ENCODE results near the gene PVR.

PVR gene

DNA sequence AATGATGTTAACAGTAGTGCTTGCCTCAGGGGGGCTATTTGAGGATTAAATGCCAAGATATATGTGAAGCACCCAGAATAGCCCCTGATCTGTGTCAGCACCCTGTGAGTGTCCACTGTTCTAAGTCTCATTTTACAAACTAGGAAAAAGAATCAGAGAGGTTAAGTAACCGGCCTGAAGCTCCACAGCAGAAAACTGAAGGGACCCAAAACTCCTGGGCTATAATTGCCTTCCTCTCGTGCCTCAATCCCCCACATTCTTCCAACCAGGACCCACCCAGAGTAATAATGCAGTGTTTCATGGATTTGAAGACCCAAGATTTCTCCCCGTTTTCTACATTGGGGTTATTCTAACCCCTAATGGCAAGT is 2.3 kb downstream of the PVR start:
- peaks cover 34% of the 10 kb centered on the region for H3K27me3 Mint-ChIP-seq

DNA sequence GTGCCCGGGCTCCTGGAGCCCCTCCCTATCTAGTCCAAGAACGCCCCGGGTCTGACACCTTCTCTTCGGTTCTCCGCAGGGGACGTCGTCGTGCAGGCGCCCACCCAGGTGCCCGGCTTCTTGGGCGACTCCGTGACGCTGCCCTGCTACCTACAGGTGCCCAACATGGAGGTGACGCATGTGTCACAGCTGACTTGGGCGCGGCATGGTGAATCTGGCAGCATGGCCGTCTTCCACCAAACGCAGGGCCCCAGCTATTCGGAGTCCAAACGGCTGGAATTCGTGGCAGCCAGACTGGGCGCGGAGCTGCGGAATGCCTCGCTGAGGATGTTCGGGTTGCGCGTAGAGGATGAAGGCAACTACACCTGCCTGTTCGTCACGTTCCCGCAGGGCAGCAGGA is 3.4 kb downstream of the PVR start:
- Mint-ChIP-seq H3K4me1 (peaks cover 3% of the 10 kb centered on the region), H3K27ac (no peak overlapping the region), H3K36me3 (no peaks in the 10 kb centered on the region), H3K9me3 (no peaks in the 10 kb centered on the region), H3K27me3 (peaks cover 22% of the 10 kb centered on the region), H3K4me3 (no peak overlapping the region)
- DNase-seq, result no peak
- CTCF ChIA-PET, result no interaction called here

More for the DNA sequence above, 2.3 kb downstream of the PVR start:
- Mint-ChIP-seq H3K36me3 (no peaks in the 10 kb centered on the region), H3K4me3 (no peak overlapping the region), H3K9me3 (no peaks in the 10 kb centered on the region), H3K4me1 (peaks cover 3% of the 10 kb centered on the region), H3K27ac (no peak overlapping the region)
- no peak for DNase-seq
- CTCF ChIA-PET, result no interaction called here

DNA sequence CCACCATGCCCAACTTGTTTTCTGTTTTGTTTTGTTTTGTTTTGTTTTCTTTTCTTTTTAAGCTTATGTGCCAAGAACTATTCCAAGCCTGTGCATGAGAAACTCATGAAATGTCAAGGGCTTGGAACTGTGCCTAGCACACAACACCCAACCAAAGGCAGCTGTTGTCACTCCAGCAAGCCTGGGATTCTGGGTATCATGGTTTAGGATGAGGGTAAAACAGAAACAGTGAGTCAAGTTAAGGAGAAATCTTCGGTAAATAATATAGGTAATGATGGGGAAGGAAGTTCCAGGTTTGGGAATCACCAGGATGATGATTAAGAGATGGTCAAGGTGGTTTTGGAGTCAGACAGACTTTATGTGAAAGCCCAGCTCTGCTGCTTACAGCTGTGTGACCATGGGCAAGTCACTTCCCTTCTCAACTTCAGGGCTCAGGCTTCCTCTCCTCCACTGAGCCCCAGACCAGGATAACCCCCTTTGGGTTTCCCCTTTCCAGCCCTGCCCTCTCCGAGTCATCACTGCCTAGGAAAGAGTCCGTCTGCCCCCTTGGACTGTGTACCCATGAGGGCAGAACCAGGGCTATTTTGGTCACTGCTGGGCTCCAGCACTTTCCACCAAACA is 5.0 kb downstream of the PVR start:
- Mint-ChIP-seq H3K36me3 (no peaks in the 10 kb centered on the region), H3K27me3 (peaks cover 10% of the 10 kb centered on the region), H3K4me3 (no peak overlapping the region), H3K9me3 (no peaks in the 10 kb centered on the region), H3K27ac (no peak overlapping the region), H3K4me1 (no peaks in the 10 kb centered on the region)
- DNase-seq, result no peak
- CTCF ChIA-PET, result interaction anchor here (0.8 to 1.4 kb wide), 3 partner anchors 8 to 78 kb away, joined by 3 to 10 read pairs (median 4); no protein-coding TSS in a partner anchor

DNA sequence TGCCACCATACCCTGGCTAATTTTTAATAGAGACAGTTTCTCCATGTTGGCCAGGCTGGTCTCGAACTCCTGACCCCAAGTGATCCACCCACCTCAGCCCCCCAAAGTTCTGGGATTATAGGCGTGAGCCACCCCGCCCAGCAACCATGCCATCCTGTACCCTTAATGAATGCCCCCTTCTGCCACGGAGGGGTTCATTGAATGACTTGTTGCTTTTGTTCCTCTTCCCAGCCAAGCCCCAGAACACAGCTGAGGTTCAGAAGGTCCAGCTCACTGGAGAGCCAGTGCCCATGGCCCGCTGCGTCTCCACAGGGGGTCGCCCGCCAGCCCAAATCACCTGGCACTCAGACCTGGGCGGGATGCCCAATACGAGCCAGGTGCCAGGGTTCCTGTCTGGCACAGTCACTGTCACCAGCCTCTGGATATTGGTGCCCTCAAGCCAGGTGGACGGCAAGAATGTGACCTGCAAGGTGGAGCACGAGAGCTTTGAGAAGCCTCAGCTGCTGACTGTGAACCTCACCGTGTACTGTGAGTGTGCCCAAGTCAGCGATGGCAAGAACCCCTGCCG is 6.0 kb downstream of the PVR start:
- CTCF ChIA-PET, result interaction anchor here (1.4 kb wide), 1 partner anchor 73 kb away, joined by 4 read pairs; no protein-coding TSS in a partner anchor
- Mint-ChIP-seq H3K4me3 (no peak overlapping the region), H3K36me3 (no peaks in the 10 kb centered on the region), H3K27ac (no peak overlapping the region), H3K27me3 (peaks cover 1% of the 10 kb centered on the region), H3K4me1 (peaks cover 5% of the 10 kb centered on the region), H3K9me3 (no peaks in the 10 kb centered on the region)
- no peak for DNase-seq

DNA sequence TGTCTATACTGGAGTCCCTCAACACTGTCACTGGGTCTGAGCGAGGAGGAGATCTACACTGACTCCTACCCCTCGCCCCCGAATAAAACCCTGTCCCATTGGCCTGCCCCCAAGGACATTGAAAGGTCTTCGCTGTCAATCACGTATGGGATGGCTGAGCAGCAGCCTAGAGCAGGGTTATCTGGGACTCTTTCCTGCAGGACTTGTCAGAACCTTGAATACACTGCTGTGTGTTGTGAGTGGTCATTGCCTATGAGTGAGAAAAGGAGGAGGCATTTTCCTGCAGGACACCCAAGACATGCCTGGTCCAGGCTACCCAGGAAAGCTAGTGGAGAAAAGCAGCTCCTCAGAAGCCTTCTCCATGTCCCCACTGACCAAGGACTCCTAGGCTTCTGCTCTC is 9.6 kb downstream of the PVR start:
- Mint-ChIP-seq H3K27me3 (no peaks in the 10 kb centered on the region), H3K4me1 (peaks cover 6% of the 10 kb centered on the region), H3K36me3 (peaks cover 3% of the 10 kb centered on the region), H3K4me3 (no peak overlapping the region), H3K27ac (no peak overlapping the region), H3K9me3 (no peaks in the 10 kb centered on the region)
- CTCF ChIA-PET, result interaction anchor here (0.6 to 2.3 kb wide), 4 partner anchors 10 to 118 kb away, joined by 3 to 13 read pairs (median 4); no protein-coding TSS in a partner anchor
- no peak for DNase-seq

DNA sequence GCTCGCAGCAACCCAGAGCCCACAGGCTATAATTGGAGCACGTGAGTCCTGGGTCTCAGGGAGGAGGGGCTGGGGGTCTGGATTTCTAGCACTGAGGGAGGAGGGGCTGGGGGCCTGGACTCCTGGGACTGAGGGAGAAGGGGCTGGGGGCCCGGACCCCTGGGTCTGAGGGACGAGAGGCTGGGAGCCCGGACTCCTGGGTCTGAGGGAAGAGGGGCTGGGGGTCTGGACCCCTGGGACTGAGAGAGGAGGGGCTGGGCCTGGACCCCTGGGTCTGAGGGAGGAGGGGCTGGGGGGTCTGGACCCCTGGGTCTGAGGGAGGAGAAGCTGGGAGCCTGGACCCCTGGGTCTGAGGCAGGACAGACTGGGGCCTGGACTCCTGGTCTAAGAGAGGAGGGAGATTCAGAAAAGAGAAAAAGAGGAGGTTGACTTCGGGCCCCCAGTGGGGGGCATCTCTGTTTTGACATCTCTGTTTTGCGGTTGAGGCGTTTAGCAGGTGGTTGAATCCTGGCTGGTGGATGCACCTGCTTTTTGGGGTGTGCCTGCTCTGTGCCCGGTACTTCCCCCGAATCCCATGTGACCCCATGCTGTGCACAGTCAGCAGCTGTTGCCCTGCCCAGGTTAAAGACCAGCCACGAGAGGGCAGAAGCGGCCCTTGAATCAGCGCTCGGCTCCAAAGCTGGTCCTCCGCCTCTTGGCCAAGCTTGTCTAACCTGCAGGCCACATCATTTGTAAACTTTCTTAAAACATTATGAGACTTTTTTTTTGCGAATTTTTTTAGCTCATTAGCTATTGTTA is 10.5 kb downstream of the PVR start:
- H3K27ac Mint-ChIP-seq, result no peak overlapping the region
- no peaks in the 10 kb centered on the region for H3K9me3 Mint-ChIP-seq
- peaks cover 6% of the 10 kb centered on the region for H3K4me1 Mint-ChIP-seq
- no peaks in the 10 kb centered on the region for H3K27me3 Mint-ChIP-seq
- H3K4me3 Mint-ChIP-seq, result no peak overlapping the region
- peaks cover 3% of the 10 kb centered on the region for H3K36me3 Mint-ChIP-seq
- peak; percentile 85 for DNase-seq
- CTCF ChIA-PET, result interaction anchor here (0.6 to 2.3 kb wide), 16 partner anchors 9 to 131 kb away, joined by 3 to 13 read pairs (median 4); no protein-coding TSS in a partner anchor

DNA sequence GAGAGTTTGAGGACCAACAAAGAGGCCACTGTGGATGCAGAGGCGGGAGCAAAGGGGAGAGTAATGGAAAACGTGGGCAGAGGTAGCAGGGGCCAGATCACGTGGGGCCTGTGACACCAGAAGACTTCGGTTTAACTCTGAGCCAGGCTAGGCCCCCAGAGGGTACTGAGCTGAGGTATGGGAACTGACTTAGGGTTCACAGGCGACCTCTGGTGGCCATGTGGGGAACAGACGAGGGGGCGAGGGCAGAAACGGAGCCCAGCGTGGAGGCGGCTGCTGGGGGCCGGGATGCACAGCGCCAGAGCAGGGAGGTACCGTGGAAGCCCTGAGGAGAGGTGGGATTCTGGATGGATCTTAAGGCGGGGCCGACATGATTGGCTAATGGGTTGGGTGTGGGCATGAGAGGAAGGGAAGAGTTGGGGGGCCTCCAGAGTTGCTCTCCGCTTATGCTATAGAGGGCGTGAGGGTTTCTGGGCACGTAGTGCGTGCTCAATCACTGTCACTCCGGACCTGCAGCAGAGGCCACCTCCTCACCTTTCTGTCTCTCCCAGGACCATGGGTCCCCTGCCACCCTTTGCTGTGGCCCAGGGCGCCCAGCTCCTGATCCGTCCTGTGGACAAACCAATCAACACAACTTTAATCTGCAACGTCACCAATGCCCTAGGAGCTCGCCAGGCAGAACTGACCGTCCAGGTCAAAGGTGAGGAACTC is 13.7 kb downstream of the PVR start:
- peaks cover 6% of the 10 kb centered on the region for H3K4me1 Mint-ChIP-seq
- peak; percentile 78 for DNase-seq
- peaks cover 3% of the 10 kb centered on the region for H3K36me3 Mint-ChIP-seq
- no peak overlapping the region for H3K27ac Mint-ChIP-seq
- H3K4me3 Mint-ChIP-seq, result no peak overlapping the region
- no peaks in the 10 kb centered on the region for H3K27me3 Mint-ChIP-seq
- CTCF ChIA-PET, result interaction anchor here (0.6 to 4.9 kb wide), 14 partner anchors 9 to 189 kb away, joined by 3 to 30 read pairs (median 4); partner anchors contain the start of genes NECTIN2 and PVR
- no peaks in the 10 kb centered on the region for H3K9me3 Mint-ChIP-seq

DNA sequence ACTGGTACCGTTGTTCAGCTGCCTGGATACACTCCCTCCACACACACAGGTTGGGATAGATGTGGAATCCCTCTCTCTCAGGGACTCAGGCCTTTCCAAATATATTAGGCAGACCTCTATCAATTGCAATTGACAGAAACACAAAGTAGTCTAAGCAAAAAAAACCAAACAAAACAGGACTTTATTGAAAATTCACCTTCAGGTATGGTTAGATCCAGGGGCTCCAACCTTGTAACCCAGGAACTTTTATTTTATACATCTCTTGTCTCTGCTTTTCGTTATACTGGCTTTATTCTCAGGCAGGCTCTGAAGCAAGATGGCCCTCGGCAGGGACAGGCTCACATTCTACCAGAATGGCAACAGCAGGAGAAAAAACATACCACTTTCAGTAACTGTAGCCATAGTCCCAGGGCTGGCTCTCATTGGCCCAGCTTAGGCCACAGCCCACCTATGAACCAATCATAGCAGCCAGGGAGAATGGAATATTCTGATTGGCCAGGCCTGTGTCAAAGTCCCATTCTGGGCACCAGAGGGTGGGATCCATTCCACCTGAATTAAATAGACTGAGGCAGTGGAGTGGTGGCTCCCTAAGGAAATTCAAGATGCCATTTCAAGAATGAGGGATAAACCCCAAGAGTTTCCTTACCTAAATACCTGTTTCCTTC is 14.5 kb downstream of the PVR start:
- CTCF ChIA-PET, result interaction anchor here (3.0 to 4.9 kb wide), 2 partner anchors 81 to 87 kb away, joined by 14 to 30 read pairs; no protein-coding TSS in a partner anchor
- Mint-ChIP-seq H3K27me3 (no peaks in the 10 kb centered on the region), H3K9me3 (no peaks in the 10 kb centered on the region), H3K4me1 (peaks cover 6% of the 10 kb centered on the region), H3K4me3 (no peak overlapping the region), H3K36me3 (peaks cover 3% of the 10 kb centered on the region), H3K27ac (no peak overlapping the region)
- no peak for DNase-seq

DNA sequence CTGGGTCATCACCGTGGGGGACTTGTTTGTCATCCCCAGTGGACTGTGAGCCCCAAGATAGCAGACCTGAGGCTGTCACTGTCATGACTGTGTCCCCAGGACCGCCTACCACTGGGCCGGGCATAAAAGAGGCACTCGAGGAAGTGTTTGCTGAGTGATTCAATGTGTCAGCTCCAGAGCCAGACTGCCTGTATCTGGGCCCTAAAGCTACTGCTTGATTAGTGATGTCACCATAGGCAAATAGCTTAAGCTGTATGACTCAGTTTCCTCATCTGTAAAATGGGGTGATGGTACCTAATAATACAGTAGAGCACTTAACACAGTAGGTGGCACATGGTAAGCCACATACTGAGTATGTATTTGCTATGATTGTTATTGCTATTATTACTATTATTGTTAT is 16.4 kb downstream of the PVR start:
- CTCF ChIA-PET, result interaction anchor here (4.9 kb wide), 1 partner anchor 89 kb away, joined by 30 read pairs; no protein-coding TSS in a partner anchor
- Mint-ChIP-seq H3K27ac (no peak overlapping the region), H3K4me1 (no peaks in the 10 kb centered on the region), H3K27me3 (no peaks in the 10 kb centered on the region), H3K4me3 (no peak overlapping the region), H3K9me3 (no peaks in the 10 kb centered on the region), H3K36me3 (peaks cover 3% of the 10 kb centered on the region)
- DNase-seq, result no peak

DNA sequence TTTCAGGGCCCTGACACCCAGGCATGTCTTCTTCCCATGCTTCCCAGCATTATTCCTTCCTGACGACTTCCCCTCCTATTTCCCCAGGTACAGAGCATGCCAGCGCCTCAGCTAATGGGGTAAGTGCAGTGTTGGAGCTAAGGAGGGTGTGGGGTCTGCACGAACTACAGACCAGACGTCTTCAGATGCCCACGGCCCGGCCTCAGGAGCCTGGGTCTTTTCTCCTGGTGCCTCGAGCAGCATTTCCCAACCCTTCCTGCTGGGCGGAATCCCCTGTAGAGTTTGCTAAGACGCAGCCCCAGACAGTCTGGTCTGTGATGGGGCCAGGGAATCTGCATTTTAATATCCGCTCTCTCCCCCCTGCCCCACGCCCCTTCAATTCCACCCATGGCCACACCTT is 17.5 kb downstream of the PVR start:
- Mint-ChIP-seq H3K4me3 (no peak overlapping the region), H3K9me3 (no peaks in the 10 kb centered on the region), H3K4me1 (no peaks in the 10 kb centered on the region), H3K27ac (no peak overlapping the region), H3K36me3 (no peaks in the 10 kb centered on the region), H3K27me3 (no peaks in the 10 kb centered on the region)
- no peak for DNase-seq
- CTCF ChIA-PET, result interaction anchor here (2.9 kb wide), 1 partner anchor 90 kb away, joined by 13 read pairs; no protein-coding TSS in a partner anchor

DNA sequence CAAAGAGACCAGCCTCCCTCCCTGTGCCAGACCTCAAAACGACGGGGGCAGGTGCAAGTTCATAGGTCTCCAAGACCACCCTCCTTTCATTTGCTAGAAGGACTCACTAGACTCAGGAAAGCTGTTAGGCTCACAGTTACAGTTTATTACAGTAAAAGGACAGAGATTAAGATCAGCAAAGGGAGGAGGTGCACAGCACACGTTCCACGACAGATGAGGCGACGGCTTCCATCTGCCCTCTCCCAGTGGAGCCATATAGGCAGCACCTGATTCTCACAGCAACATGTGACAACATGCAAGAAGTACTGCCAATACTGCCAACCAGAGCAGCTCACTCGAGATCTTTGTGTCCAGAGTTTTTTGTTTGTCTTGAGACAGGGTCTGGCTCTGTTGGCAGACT is 18.2 kb downstream of the PVR start:
- Mint-ChIP-seq H3K4me1 (no peaks in the 10 kb centered on the region), H3K27me3 (no peaks in the 10 kb centered on the region), H3K4me3 (no peak overlapping the region), H3K9me3 (no peaks in the 10 kb centered on the region), H3K27ac (no peak overlapping the region), H3K36me3 (no peaks in the 10 kb centered on the region)
- CTCF ChIA-PET, result interaction anchor here (2.9 kb wide), 1 partner anchor 91 kb away, joined by 13 read pairs; no protein-coding TSS in a partner anchor
- no peak for DNase-seq

DNA sequence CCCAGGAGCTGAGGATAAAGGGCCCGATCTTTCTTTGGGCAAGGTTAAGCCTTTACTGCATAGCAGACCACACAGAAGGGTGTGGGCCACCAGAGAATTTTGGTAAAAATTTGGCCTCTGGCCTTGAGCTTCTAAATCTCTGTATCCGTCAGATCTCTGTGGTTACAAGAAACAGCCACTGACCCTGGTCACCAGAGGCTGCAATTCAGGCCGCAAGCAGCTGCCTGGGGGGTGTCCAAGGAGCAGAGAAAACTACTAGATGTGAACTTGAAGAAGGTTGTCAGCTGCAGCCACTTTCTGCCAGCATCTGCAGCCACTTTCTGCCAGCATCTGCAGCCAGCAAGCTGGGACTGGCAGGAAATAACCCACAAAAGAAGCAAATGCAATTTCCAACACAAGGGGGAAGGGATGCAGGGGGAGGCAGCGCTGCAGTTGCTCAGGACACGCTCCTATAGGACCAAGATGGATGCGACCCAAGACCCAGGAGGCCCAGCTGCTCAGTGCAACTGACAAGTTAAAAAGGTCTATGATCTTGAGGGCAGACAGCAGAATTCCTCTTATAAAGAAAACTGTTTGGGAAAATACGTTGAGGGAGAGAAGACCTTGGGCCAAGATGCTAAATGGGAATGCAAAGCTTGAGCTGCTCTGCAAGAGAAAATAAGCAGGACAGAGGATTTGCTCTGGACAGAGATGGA is 19.1 kb downstream of the PVR start:
- CTCF ChIA-PET, result interaction anchor here (0.8 to 2.9 kb wide), 3 partner anchors 8 to 92 kb away, joined by 3 to 13 read pairs (median 4); no protein-coding TSS in a partner anchor
- Mint-ChIP-seq H3K27me3 (no peaks in the 10 kb centered on the region), H3K27ac (no peak overlapping the region), H3K4me1 (no peaks in the 10 kb centered on the region), H3K4me3 (no peak overlapping the region), H3K9me3 (no peaks in the 10 kb centered on the region), H3K36me3 (no peaks in the 10 kb centered on the region)
- no peak for DNase-seq

DNA sequence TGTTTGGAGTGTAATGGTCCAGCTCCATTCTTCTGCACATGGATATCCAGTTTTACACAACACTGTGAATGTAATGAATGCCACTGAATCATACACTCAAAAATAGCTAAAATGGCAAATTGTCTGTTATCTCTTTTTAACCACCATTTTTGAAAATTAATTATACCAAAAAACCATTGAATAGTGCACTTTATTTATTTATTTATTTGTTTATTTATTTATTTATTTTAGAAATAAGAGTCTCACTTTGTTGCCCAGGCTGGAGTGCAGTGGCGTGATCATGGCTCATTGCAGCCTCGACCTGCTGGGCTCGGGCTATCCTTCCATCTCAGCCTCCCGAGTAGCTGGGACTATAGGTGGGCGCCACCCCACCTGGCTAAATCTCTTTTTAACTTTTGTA is 20.3 kb downstream of the PVR start:
- no peaks in the 10 kb centered on the region for H3K27me3 Mint-ChIP-seq
- H3K4me3 Mint-ChIP-seq, result no peak overlapping the region
- no peaks in the 10 kb centered on the region for H3K36me3 Mint-ChIP-seq
- CTCF ChIA-PET, result interaction anchor here (1.0 to 2.9 kb wide), 4 partner anchors 9 to 107 kb away, joined by 3 to 13 read pairs (median 4); no protein-coding TSS in a partner anchor
- H3K4me1 Mint-ChIP-seq, result no peaks in the 10 kb centered on the region
- H3K27ac Mint-ChIP-seq, result no peak overlapping the region
- no peak for DNase-seq
- no peaks in the 10 kb centered on the region for H3K9me3 Mint-ChIP-seq

All from activated naive CD4-positive, alpha-beta T cell treated with anti-CD3 and anti-CD28 coated beads, Interleukin-2, amount 10 ng/mL, durations not matched to agents 7 days and 5 days (primary cell).